Activated CD4-positive, alpha-beta T cell treated with anti-CD3 and anti-CD28 coated beads for 1 hour (primary cell): ENCODE results near the gene TMEM45A.
"Not testable (repeated sequence)": the region's sequence is repeated elsewhere in the genome, so short reads cannot be mapped to it uniquely, and the experiment has no call there.

Source experiments
- DNase-seq: peaks from one replicate; pipeline ENCODE4 v3.0.0-alpha.2; 2020

TMEM45A gene

GRCh38 chr3:100486808-100487207 lies 5.6 kb upstream of the TMEM45A start:
- no peak for DNase-seq

- no peak for DNase-seq
Measured at GRCh38 chr3:100489118-100489517, 3.3 kb upstream of the TMEM45A start.

- no peak for DNase-seq
Measured at GRCh38 chr3:100496711-100497261, 4.4 kb downstream of the TMEM45A start.

GRCh38 chr3:100499651-100500050 lies 7.2 kb downstream of the TMEM45A start:
- no peak for DNase-seq

- DNase-seq: no peak
Measured at GRCh38 chr3:100500320-100500880, 8.0 kb downstream of the TMEM45A start.

GRCh38 chr3:100503448-100503847 lies 11.0 kb downstream of the TMEM45A start:
- DNase-seq: no peak

GRCh38 chr3:100506355-100506754 lies 13.9 kb downstream of the TMEM45A start:
- DNase-seq: no peak

GRCh38 chr3:100509818-100510217 lies 17.4 kb downstream of the TMEM45A start:
- not testable (repeated sequence) for DNase-seq

GRCh38 chr3:100516232-100516631 lies 23.8 kb downstream of the TMEM45A start:
- no peak for DNase-seq

- DNase-seq: no peak
Measured at GRCh38 chr3:100516838-100517237, 24.4 kb downstream of the TMEM45A start.

GRCh38 chr3:100517276-100517675 lies 24.9 kb downstream of the TMEM45A start:
- DNase-seq: no peak

GRCh38 chr3:100518244-100518643 lies 25.8 kb downstream of the TMEM45A start:
- DNase-seq: no peak

- DNase-seq: no peak
Measured at GRCh38 chr3:100518983-100519382, 26.6 kb downstream of the TMEM45A start.

GRCh38 chr3:100521439-100521845 lies 29.0 kb downstream of the TMEM45A start:
- DNase-seq: no peak

- DNase-seq: no peak
Measured at GRCh38 chr3:100522125-100522524, 29.7 kb downstream of the TMEM45A start.

GRCh38 chr3:100523050-100523760 lies 30.8 kb downstream of the TMEM45A start:
- DNase-seq: no peak

GRCh38 chr3:100525753-100526612 lies 33.6 kb downstream of the TMEM45A start:
- no peak for DNase-seq

GRCh38 chr3:100526613-100527346 lies 34.4 kb downstream of the TMEM45A start:
- no peak for DNase-seq

GRCh38 chr3:100527347-100527735 lies 34.9 kb downstream of the TMEM45A start:
- no peak for DNase-seq

- DNase-seq: no peak
Measured at GRCh38 chr3:100531093-100531492, 38.7 kb downstream of the TMEM45A start.

GRCh38 chr3:100532411-100532810 lies 40.0 kb downstream of the TMEM45A start:
- DNase-seq: no peak

- DNase-seq: no peak
Measured at GRCh38 chr3:100533176-100533575, 40.8 kb downstream of the TMEM45A start.

- no peak for DNase-seq
Measured at GRCh38 chr3:100535610-100535943, 43.2 kb downstream of the TMEM45A start.
